ENCODE data around the gene RPS21. TPM values are rescaled to one million over a fixed set of nuclear protein-coding genes. Genes with fewer than 3 reads are reported as not detected.

The RPS21 gene
- total and polyA plus RNA-seq, 2 of the 13 experiments (the other 11 are each of a cell fraction or from before 2014, with no cell fraction given) = 2,647 to 11,063 TPM

GRCh38 chr20:62369815-62370114 lies 17.1 kb upstream of the RPS21 start (continued):
- TF ChIP-seq, protein P1, sequence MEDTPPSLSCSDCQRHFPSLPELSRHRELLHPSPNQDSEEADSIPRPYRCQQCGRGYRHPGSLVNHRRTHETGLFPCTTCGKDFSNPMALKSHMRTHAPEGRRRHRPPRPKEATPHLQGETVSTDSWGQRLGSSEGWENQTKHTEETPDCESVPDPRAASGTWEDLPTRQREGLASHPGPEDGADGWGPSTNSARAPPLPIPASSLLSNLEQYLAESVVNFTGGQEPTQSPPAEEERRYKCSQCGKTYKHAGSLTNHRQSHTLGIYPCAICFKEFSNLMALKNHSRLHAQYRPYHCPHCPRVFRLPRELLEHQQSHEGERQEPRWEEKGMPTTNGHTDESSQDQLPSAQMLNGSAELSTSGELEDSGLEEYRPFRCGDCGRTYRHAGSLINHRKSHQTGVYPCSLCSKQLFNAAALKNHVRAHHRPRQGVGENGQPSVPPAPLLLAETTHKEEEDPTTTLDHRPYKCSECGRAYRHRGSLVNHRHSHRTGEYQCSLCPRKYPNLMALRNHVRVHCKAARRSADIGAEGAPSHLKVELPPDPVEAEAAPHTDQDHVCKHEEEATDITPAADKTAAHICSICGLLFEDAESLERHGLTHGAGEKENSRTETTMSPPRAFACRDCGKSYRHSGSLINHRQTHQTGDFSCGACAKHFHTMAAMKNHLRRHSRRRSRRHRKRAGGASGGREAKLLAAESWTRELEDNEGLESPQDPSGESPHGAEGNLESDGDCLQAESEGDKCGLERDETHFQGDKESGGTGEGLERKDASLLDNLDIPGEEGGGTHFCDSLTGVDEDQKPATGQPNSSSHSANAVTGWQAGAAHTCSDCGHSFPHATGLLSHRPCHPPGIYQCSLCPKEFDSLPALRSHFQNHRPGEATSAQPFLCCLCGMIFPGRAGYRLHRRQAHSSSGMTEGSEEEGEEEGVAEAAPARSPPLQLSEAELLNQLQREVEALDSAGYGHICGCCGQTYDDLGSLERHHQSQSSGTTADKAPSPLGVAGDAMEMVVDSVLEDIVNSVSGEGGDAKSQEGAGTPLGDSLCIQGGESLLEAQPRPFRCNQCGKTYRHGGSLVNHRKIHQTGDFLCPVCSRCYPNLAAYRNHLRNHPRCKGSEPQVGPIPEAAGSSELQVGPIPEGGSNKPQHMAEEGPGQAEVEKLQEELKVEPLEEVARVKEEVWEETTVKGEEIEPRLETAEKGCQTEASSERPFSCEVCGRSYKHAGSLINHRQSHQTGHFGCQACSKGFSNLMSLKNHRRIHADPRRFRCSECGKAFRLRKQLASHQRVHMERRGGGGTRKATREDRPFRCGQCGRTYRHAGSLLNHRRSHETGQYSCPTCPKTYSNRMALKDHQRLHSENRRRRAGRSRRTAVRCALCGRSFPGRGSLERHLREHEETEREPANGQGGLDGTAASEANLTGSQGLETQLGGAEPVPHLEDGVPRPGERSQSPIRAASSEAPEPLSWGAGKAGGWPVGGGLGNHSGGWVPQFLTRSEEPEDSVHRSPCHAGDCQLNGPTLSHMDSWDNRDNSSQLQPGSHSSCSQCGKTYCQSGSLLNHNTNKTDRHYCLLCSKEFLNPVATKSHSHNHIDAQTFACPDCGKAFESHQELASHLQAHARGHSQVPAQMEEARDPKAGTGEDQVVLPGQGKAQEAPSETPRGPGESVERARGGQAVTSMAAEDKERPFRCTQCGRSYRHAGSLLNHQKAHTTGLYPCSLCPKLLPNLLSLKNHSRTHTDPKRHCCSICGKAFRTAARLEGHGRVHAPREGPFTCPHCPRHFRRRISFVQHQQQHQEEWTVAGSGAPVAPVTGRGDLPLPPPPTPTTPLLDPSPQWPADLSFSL (CRISPR knock-in tag; IDR thresholded peaks at IDR 0.05) = no peak
- TF ChIP-seq TBL1XR1 (IDR thresholded peaks at IDR 0.05; ENCODE audit: borderline replicate concordance, low read length, partially characterized antibody) (no peak), IRF2 (CRISPR knock-in tag; IDR thresholded peaks at IDR 0.05) (no peak), ETV5 (CRISPR knock-in tag; IDR thresholded peaks at IDR 0.05; ENCODE audit: borderline replicate concordance) (no peak), ZNF225 (CRISPR knock-in tag; IDR thresholded peaks at IDR 0.05) (no peak), ZHX1 (CRISPR knock-in tag; IDR thresholded peaks at IDR 0.05; ENCODE audit: low read depth) (no peak)
- TF ChIP-seq, protein P2, sequence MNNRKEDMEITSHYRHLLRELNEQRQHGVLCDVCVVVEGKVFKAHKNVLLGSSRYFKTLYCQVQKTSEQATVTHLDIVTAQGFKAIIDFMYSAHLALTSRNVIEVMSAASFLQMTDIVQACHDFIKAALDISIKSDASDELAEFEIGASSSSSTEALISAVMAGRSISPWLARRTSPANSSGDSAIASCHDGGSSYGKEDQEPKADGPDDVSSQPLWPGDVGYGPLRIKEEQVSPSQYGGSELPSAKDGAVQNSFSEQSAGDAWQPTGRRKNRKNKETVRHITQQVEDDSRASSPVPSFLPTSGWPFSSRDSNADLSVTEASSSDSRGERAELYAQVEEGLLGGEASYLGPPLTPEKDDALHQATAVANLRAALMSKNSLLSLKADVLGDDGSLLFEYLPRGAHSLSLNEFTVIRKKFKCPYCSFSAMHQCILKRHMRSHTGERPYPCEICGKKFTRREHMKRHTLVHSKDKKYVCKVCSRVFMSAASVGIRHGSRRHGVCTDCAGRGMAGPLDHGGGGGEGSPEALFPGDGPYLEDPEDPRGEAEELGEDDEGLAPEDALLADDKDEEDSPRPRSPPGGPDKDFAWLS (CRISPR knock-in tag; IDR thresholded peaks at IDR 0.05; ENCODE audit: borderline replicate concordance) = no peak
- TF ChIP-seq, protein P3, sequence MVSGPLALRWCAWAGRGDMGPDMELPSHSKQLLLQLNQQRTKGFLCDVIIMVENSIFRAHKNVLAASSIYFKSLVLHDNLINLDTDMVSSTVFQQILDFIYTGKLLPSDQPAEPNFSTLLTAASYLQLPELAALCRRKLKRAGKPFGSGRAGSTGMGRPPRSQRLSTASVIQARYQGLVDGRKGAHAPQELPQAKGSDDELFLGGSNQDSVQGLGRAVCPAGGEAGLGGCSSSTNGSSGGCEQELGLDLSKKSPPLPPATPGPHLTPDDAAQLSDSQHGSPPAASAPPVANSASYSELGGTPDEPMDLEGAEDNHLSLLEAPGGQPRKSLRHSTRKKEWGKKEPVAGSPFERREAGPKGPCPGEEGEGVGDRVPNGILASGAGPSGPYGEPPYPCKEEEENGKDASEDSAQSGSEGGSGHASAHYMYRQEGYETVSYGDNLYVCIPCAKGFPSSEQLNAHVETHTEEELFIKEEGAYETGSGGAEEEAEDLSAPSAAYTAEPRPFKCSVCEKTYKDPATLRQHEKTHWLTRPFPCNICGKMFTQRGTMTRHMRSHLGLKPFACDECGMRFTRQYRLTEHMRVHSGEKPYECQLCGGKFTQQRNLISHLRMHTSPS (CRISPR knock-in tag; IDR thresholded peaks at IDR 0.05; ENCODE audit: low read depth) = peak; percentile 56; the same call in 1 of the 2 replicates
- TF ChIP-seq, protein P4, sequence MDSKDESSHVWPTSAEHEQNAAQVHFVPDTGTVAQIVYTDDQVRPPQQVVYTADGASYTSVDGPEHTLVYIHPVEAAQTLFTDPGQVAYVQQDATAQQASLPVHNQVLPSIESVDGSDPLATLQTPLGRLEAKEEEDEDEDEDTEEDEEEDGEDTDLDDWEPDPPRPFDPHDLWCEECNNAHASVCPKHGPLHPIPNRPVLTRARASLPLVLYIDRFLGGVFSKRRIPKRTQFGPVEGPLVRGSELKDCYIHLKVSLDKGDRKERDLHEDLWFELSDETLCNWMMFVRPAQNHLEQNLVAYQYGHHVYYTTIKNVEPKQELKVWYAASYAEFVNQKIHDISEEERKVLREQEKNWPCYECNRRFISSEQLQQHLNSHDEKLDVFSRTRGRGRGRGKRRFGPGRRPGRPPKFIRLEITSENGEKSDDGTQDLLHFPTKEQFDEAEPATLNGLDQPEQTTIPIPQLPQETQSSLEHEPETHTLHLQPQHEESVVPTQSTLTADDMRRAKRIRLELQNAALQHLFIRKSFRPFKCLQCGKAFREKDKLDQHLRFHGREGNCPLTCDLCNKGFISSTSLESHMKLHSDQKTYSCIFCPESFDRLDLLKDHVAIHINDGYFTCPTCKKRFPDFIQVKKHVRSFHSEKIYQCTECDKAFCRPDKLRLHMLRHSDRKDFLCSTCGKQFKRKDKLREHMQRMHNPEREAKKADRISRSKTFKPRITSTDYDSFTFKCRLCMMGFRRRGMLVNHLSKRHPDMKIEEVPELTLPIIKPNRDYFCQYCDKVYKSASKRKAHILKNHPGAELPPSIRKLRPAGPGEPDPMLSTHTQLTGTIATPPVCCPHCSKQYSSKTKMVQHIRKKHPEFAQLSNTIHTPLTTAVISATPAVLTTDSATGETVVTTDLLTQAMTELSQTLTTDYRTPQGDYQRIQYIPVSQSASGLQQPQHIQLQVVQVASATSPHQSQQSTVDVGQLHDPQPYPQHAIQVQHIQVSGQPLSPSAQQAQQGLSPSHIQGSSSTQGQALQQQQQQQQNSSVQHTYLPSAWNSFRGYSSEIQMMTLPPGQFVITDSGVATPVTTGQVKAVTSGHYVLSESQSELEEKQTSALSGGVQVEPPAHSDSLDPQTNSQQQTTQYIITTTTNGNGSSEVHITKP (CRISPR knock-in tag; IDR thresholded peaks at IDR 0.05; ENCODE audit: low read depth) = no peak
- TF ChIP-seq, protein P5, sequence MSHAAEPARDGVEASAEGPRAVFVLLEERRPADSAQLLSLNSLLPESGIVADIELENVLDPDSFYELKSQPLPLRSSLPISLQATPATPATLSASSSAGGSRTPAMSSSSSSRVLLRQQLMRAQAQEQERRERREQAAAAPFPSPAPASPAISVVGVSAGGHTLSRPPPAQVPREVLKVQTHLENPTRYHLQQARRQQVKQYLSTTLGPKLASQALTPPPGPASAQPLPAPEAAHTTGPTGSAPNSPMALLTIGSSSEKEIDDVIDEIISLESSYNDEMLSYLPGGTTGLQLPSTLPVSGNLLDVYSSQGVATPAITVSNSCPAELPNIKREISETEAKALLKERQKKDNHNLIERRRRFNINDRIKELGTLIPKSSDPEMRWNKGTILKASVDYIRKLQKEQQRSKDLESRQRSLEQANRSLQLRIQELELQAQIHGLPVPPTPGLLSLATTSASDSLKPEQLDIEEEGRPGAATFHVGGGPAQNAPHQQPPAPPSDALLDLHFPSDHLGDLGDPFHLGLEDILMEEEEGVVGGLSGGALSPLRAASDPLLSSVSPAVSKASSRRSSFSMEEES (CRISPR knock-in tag; IDR thresholded peaks at IDR 0.05) = peak; percentile 15; the same call in 1 of the 2 replicates

Data from HepG2 (cell line).